ENCODE measurements around the gene BEND7. TPM values are rescaled to one million over a fixed set of nuclear protein-coding genes. Genes with fewer than 3 reads are reported as not detected.

The BEND7 gene
- total RNA-seq, 1 experiment from 2014 or later, result 1.7 TPM

GRCh38 chr10:13535346-13535745 lies 6.5 kb upstream of the BEND7 start:
- Histone ChIP-seq H3K79me2 (ENCODE audit: low read depth) (no peaks in the 10 kb centered on the region), H3K27ac (no peak overlapping the region), H3K4me1 (replicated peaks; ENCODE audit: insufficient read depth) (no peaks in the 10 kb centered on the region), H3K4me3 (no peak overlapping the region), H3K4me2 (no peak overlapping the region), H3K9me3 (ENCODE audit: insufficient read depth, low read depth) (no peaks in the 10 kb centered on the region), H3K27me3 (ENCODE audit: insufficient read depth, low read depth) (peaks cover 81% of the 10 kb centered on the region), H3K9me2 (ENCODE audit: insufficient read depth) (no peaks in the 10 kb centered on the region), H4K20me1 (ENCODE audit: insufficient read depth) (no peaks in the 10 kb centered on the region), H3F3A (ENCODE audit: insufficient read depth, low read depth) (no peaks in the 10 kb centered on the region), H3K36me3 (ENCODE audit: low read depth) (no peaks in the 10 kb centered on the region), H2AFZ (no peak overlapping the region)
- TF ChIP-seq EZH2 (IDR thresholded peaks at IDR 0.05; ENCODE audit: low read depth) (no peak), CTCF (conservative IDR thresholded peaks at IDR 0.05) (no peak)
- ChIA-PET CTCF (no interaction called here), POLR2A (ENCODE audit: unreplicated experiment) (no interaction called here)
- DNase-seq, result no peak
- BruUV-seq (replicated peaks), result no TSS peak
- intact Hi-C loops (cut with micrococcal nuclease; ENCODE audit: unreplicated experiment), result no loop called here

- no peaks in the 10 kb centered on the region for H3K36me3 ChIP-seq (ENCODE audit: low read depth)
- no peak for DNase-seq
- H3K4me2 ChIP-seq, result no peak overlapping the region
- CTCF ChIA-PET, result no interaction called here
- no peaks in the 10 kb centered on the region for H3K4me1 ChIP-seq (replicated peaks; ENCODE audit: insufficient read depth)
- TF ChIP-seq CTCF (conservative IDR thresholded peaks at IDR 0.05) (no peak), EZH2 (IDR thresholded peaks at IDR 0.05; ENCODE audit: low read depth) (no peak)
- POLR2A ChIA-PET (ENCODE audit: unreplicated experiment), result no interaction called here
- no peak overlapping the region for H2AFZ ChIP-seq
- intact Hi-C loops (cut with micrococcal nuclease; ENCODE audit: unreplicated experiment), result no loop called here
- no peaks in the 10 kb centered on the region for H3K9me3 ChIP-seq (ENCODE audit: insufficient read depth, low read depth)
- H3K27ac ChIP-seq, result no peak overlapping the region
- H3F3A ChIP-seq (ENCODE audit: insufficient read depth, low read depth), result no peaks in the 10 kb centered on the region
- H3K9me2 ChIP-seq (ENCODE audit: insufficient read depth), result no peaks in the 10 kb centered on the region
- H3K27me3 ChIP-seq (ENCODE audit: insufficient read depth, low read depth), result peaks cover 51% of the 10 kb centered on the region
- H4K20me1 ChIP-seq (ENCODE audit: insufficient read depth), result no peaks in the 10 kb centered on the region
- no TSS peak for BruUV-seq (replicated peaks)
- H3K4me3 ChIP-seq, result no peak overlapping the region
- no peaks in the 10 kb centered on the region for H3K79me2 ChIP-seq (ENCODE audit: low read depth)
Observed at GRCh38 chr10:13529714-13529973, 830 bp upstream of the BEND7 start.

- no peaks in the 10 kb centered on the region for H3K9me3 ChIP-seq (ENCODE audit: insufficient read depth, low read depth)
- TF ChIP-seq CTCF (conservative IDR thresholded peaks at IDR 0.05) (no peak), EZH2 (IDR thresholded peaks at IDR 0.05; ENCODE audit: low read depth) (no peak)
- H3K27ac ChIP-seq, result no peak overlapping the region
- intact Hi-C loops (cut with micrococcal nuclease; ENCODE audit: unreplicated experiment), result no loop called here
- H3K4me2 ChIP-seq, result no peak overlapping the region
- no peaks in the 10 kb centered on the region for H3K4me1 ChIP-seq (replicated peaks; ENCODE audit: insufficient read depth)
- H4K20me1 ChIP-seq (ENCODE audit: insufficient read depth), result no peaks in the 10 kb centered on the region
- H3F3A ChIP-seq (ENCODE audit: insufficient read depth, low read depth), result no peaks in the 10 kb centered on the region
- no peak for DNase-seq
- H3K79me2 ChIP-seq (ENCODE audit: low read depth), result no peaks in the 10 kb centered on the region
- no peak overlapping the region for H3K4me3 ChIP-seq
- H3K9me2 ChIP-seq (ENCODE audit: insufficient read depth), result no peaks in the 10 kb centered on the region
- no peaks in the 10 kb centered on the region for H3K36me3 ChIP-seq (ENCODE audit: low read depth)
- POLR2A ChIA-PET (ENCODE audit: unreplicated experiment), result no interaction called here
- H2AFZ ChIP-seq, result no peak overlapping the region
- CTCF ChIA-PET, result interaction anchor here (0.6 kb wide), 1 partner anchor 327 kb away, joined by 3 read pairs; no protein-coding TSS in a partner anchor
- H3K27me3 ChIP-seq (ENCODE audit: insufficient read depth, low read depth), result peaks cover 53% of the 10 kb centered on the region
- no TSS peak for BruUV-seq (replicated peaks)
Observed at GRCh38 chr10:13528123-13528874, 515 bp downstream of the BEND7 start.

Data from PC-9 (cell line).